HepG2 (cell line): ENCODE measurements around the gene HOXA5. TPM values are rescaled to one million over a fixed set of nuclear protein-coding genes. Genes with fewer than 3 reads are reported as not detected.

Experiments
- BCL6 ChIP-seq: IDR thresholded peaks from 2 replicates; pipeline ENCODE4 v1.6.1; 2016; ENCODE audit warnings: missing genetic modification reagents, missing compliant biosample characterization
- BCLAF1 ChIP-seq: fragments of 450-650 bp; IDR thresholded peaks from 2 replicates; pipeline ENCODE4 v1.6.1; 2017; ENCODE audit warnings: mild to moderate bottlenecking
- FOXJ3 ChIP-seq: sonication (generic); formaldehyde crosslinking; IDR thresholded peaks from 2 replicates; pipeline ENCODE4 v1.4.0; 2020; ENCODE audit warnings: missing genetic modification reagents, mild to moderate bottlenecking, borderline replicate concordance
- FOXO4 ChIP-seq: sonication (generic); formaldehyde crosslinking; conservative IDR thresholded peaks from 2 replicates; pipeline ENCODE4 v1.8.1; 2023; ENCODE audit warnings: missing genetic modification reagents
- FOXP4 ChIP-seq: sonication (generic); formaldehyde crosslinking; IDR thresholded peaks from 2 replicates; pipeline ENCODE4 v1.4.0; 2020; ENCODE audit warnings: missing genetic modification reagents
- GABPB1 ChIP-seq: IDR thresholded peaks from 2 replicates; pipeline ENCODE4 v1.6.1; 2016; ENCODE audit warnings: mild to moderate bottlenecking, missing genetic modification reagents, moderate library complexity, missing compliant biosample characterization
- KAT7 ChIP-seq: IDR thresholded peaks from 2 replicates; pipeline ENCODE4 v1.6.1; 2018; ENCODE audit warnings: borderline replicate concordance, missing compliant biosample characterization
- MXD1 ChIP-seq: sonication (generic); formaldehyde crosslinking; IDR thresholded peaks from 2 replicates; pipeline ENCODE4 v1.4.0; 2020; ENCODE audit warnings: mild to moderate bottlenecking, missing genetic modification reagents
- RAD21 ChIP-seq: fragments of 450-650 bp; formaldehyde crosslinking; IDR thresholded peaks from 2 replicates; pipeline ENCODE4 v1.5.0; 2020; ENCODE audit warnings: mild to moderate bottlenecking
- RCOR2 ChIP-seq: IDR thresholded peaks from 2 replicates; pipeline ENCODE4 v1.6.1; 2016; ENCODE audit warnings: missing biosample characterization, missing genetic modification reagents
- RFXANK ChIP-seq: IDR thresholded peaks from 2 replicates; pipeline ENCODE4 v1.6.1; 2016
- SP140L ChIP-seq: sonication (generic); formaldehyde crosslinking; IDR thresholded peaks from 2 replicates; pipeline ENCODE4 v1.4.0; 2020; ENCODE audit warnings: missing genetic modification reagents, borderline replicate concordance
- SUZ12 ChIP-seq: fragments of 150-350 bp; IDR thresholded peaks from 2 replicates; pipeline ENCODE4 v1.6.1; 2014; ENCODE audit warnings: low read depth, low read length
- TARDBP ChIP-seq: sonication (generic); formaldehyde crosslinking; IDR thresholded peaks from 2 replicates; pipeline ENCODE4 v1.8.0; 2022; ENCODE audit warnings: mild to moderate bottlenecking, missing genetic modification reagents
- TFAP4 ChIP-seq: sonication (generic); IDR thresholded peaks from 2 replicates; pipeline ENCODE4 v1.6.1; 2016; ENCODE audit warnings: low read depth, borderline replicate concordance
- ZBTB26 ChIP-seq: IDR thresholded peaks from 2 replicates; pipeline ENCODE4 v1.6.1; 2016; ENCODE audit warnings: missing compliant biosample characterization, missing genetic modification reagents, borderline replicate concordance
- ZFP82 ChIP-seq: sonication (generic); formaldehyde crosslinking; IDR thresholded peaks from 2 replicates; pipeline ENCODE4 v1.5.1; 2020; ENCODE audit warnings: mild to moderate bottlenecking, missing genetic modification reagents, borderline replicate concordance
- ZKSCAN1 ChIP-seq: fragments of 150-350 bp; IDR thresholded peaks from 2 replicates; pipeline ENCODE4 v1.6.1; 2014; ENCODE audit warnings: low read length
- ZNF121 ChIP-seq: sonication (generic); formaldehyde crosslinking; IDR thresholded peaks from 2 replicates; pipeline ENCODE4 v1.5.0; 2020; ENCODE audit warnings: mild to moderate bottlenecking, missing genetic modification reagents
- ZNF703 ChIP-seq: sonication (generic); formaldehyde crosslinking; IDR thresholded peaks from 2 replicates; pipeline ENCODE4 v1.5.1; 2020; ENCODE audit warnings: missing genetic modification reagents, mild to moderate bottlenecking, moderate library complexity, borderline replicate concordance
- ZNF709 ChIP-seq: sonication (generic); formaldehyde crosslinking; IDR thresholded peaks from 2 replicates; pipeline ENCODE4 v1.5.0; 2020; ENCODE audit warnings: mild to moderate bottlenecking, missing genetic modification reagents
- polyA plus RNA-seq, 8 experiments: library from polyadenylated mRNA; depleted of rRNA in 3 of 8; stranded (reverse) in 7 of 8; unstranded in 1 of 8; fragments of >200 nt; fragmentation: Illumina TruSeq in 4 of 8; extraction: Trizol in 4 of 8; gene quantifications; 2 replicates each; pipeline versions ENCODE4 v1.2.1 to v1.2.3, GENCODE V29; 2011 to 2016; ENCODE audit warnings: low read depth in 4 of 8, missing spikeins in 1 of 8, mixed read lengths in 1 of 8; ENCODE audit not compliant: insufficient read depth in 1 of 8
- total RNA-seq, 5 experiments: library from RNA; depleted of rRNA; stranded (reverse); fragments of >200 nt; fragmentation: Illumina TruSeq; extraction: Trizol; gene quantifications; 2 replicates each; pipeline ENCODE4 v1.2.3, GENCODE V29; 2016; ENCODE audit warnings: low read depth in 1 of 5

Gene HOXA5
- total and polyA plus RNA-seq, 2 of the 13 experiments (the other 11 are each of a cell fraction or from before 2014, with no cell fraction given): 3.2 to 3.6 TPM

GRCh38 chr7:27143023-27143949 is at the start of gene HOXA5 (continued):
- TF ChIP-seq BCLAF1: no peak
- no peak for TF ChIP-seq ZKSCAN1
- TF ChIP-seq RAD21 (CRISPR knock-in tag): peak; percentile 88
- TF ChIP-seq FOXP4: no peak
- TF ChIP-seq ZFP82 (CRISPR knock-in tag): no peak
- TF ChIP-seq FOXJ3 (CRISPR knock-in tag): no peak
- TF ChIP-seq TFAP4: no peak
- TF ChIP-seq SP140L (CRISPR knock-in tag): no peak
- TF ChIP-seq ZNF703 (CRISPR knock-in tag): no peak
- TF ChIP-seq KAT7 (CRISPR knock-in tag): no peak
- peak; percentile 7; the same call in 1 of the 2 replicates for TF ChIP-seq GABPB1 (CRISPR knock-in tag)
- TF ChIP-seq FOXO4 (CRISPR knock-in tag): no peak
- TF ChIP-seq RCOR2 (CRISPR knock-in tag): no peak
- no peak for TF ChIP-seq ZNF121 (CRISPR knock-in tag)
- no peak for TF ChIP-seq TARDBP (CRISPR knock-in tag)
- TF ChIP-seq ZBTB26 (CRISPR knock-in tag): no peak
- no peak for TF ChIP-seq MXD1 (CRISPR knock-in tag)
- TF ChIP-seq RFXANK (CRISPR knock-in tag): no peak
- no peak for TF ChIP-seq BCL6 (CRISPR knock-in tag)
- TF ChIP-seq SUZ12: no peak
- TF ChIP-seq ZNF709: no peak
